Measurements from ENCODE around the gene THRAP3. TPM values are rescaled to one million over a fixed set of nuclear protein-coding genes. Genes with fewer than 3 reads are reported as not detected.

The THRAP3 gene
- polyA plus RNA-seq, 1 of the 3 experiments (the other 2 are of a cell fraction): 33.7 TPM

DNA sequence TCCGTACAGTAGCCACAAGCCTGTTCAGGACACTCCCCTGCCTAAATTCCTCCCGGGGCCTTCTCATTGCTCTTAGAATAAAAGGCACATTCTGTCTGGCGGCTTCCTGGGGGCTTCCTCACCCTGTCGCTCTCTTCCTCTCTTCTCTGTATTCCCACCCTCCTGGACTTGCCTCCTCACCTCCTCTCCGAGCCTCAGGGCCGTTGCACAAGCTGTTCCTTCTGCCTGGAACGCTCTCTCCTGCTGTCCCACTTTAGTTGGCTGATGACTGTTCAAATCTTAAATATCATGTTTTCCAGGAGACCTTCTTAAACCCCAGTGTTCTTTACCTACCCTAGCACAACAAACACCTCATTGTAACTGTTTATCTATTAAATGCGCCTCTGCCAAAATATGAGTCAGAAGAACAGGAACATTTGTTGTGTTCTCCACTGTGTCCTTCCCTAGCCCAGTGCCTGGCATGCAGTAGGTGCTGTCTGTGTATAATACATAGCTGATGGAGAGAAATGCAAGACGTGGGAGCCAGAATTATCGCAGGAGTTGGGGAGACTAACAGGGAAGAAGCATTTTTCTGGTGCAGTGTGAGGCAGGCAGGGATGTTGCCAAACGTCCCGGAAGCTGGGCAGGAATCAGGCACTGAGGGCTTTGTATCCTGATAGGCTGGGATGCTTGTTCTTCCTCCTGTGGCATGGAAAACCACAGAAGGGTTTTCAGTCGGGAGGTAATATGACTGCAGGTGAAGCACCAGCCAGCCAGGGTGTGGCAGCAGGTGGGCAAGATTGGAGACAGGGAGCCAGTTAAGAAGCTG, 24.1 kb upstream of the THRAP3 start:
- Histone ChIP-seq H3K4me2 (no peak overlapping the region), H3K9ac (no peak overlapping the region), H3K79me2 (ENCODE audit: insufficient read depth) (no peaks in the 10 kb centered on the region), H3F3A (replicated peaks; ENCODE audit: insufficient read depth) (no peaks in the 10 kb centered on the region), H4K20me1 (ENCODE audit: insufficient read depth) (no peaks in the 10 kb centered on the region), H3K4me3 (ENCODE audit: low read depth in 2 of 2, low read length in 1 of 2) (no peak overlapping the region), H3K9me2 (no peaks in the 10 kb centered on the region), H3K27ac (ENCODE audit: low read depth in 2 of 2, low read length in 1 of 2) (no peak overlapping the region), H3K27me3 (ENCODE audit: insufficient read depth) (no peaks in the 10 kb centered on the region), H3K36me3 (replicated peaks in 1 of 2; ENCODE audit: control insufficient read depth in 1 of 2, insufficient read depth in 2 of 2, low read length in 1 of 2) (no peaks in the 10 kb centered on the region), H3K9me3 (no peaks in the 10 kb centered on the region), H2AFZ (ENCODE audit: low read depth) (no peak overlapping the region), H3K4me1 (ENCODE audit: control insufficient read depth in 1 of 2, insufficient read depth in 2 of 2, low read depth in 1 of 2, low read length in 1 of 2) (peaks cover 7 to 14% of the 10 kb centered on the region in 2 experiments; a peak in 1 of 4 replicates)
- CTCF ChIA-PET: interaction anchor here (2.8 to 4.9 kb wide), 2 partner anchors 12 to 51 kb away, joined by 15 to 30 read pairs; partner anchors contain the start of gene TRAPPC3
- no peak for DNase-seq
- no peak for TF ChIP-seq MXI1 (IDR thresholded peaks at IDR 0.05; ENCODE audit: low read depth, low read length)
- no peak for TF ChIP-seq RCOR1 (IDR thresholded peaks at IDR 0.05; ENCODE audit: low read length)
- TF ChIP-seq, protein P1, sequence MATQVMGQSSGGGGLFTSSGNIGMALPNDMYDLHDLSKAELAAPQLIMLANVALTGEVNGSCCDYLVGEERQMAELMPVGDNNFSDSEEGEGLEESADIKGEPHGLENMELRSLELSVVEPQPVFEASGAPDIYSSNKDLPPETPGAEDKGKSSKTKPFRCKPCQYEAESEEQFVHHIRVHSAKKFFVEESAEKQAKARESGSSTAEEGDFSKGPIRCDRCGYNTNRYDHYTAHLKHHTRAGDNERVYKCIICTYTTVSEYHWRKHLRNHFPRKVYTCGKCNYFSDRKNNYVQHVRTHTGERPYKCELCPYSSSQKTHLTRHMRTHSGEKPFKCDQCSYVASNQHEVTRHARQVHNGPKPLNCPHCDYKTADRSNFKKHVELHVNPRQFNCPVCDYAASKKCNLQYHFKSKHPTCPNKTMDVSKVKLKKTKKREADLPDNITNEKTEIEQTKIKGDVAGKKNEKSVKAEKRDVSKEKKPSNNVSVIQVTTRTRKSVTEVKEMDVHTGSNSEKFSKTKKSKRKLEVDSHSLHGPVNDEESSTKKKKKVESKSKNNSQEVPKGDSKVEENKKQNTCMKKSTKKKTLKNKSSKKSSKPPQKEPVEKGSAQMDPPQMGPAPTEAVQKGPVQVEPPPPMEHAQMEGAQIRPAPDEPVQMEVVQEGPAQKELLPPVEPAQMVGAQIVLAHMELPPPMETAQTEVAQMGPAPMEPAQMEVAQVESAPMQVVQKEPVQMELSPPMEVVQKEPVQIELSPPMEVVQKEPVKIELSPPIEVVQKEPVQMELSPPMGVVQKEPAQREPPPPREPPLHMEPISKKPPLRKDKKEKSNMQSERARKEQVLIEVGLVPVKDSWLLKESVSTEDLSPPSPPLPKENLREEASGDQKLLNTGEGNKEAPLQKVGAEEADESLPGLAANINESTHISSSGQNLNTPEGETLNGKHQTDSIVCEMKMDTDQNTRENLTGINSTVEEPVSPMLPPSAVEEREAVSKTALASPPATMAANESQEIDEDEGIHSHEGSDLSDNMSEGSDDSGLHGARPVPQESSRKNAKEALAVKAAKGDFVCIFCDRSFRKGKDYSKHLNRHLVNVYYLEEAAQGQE (IDR thresholded peaks at IDR 0.05; ENCODE audit: low read depth, low read length): no peak
- no peak for TF ChIP-seq POLR2AphosphoS5 (IDR thresholded peaks at IDR 0.05; ENCODE audit: low read depth, low read length)
- TF ChIP-seq EZH2phosphoT487 (IDR thresholded peaks at IDR 0.05; ENCODE audit: borderline replicate concordance, low read depth): no peak
- TF ChIP-seq CHD2 (IDR thresholded peaks at IDR 0.05; ENCODE audit: low read length, partially characterized antibody): no peak
- no peak for TF ChIP-seq FOXM1 (IDR thresholded peaks at IDR 0.05; ENCODE audit: low read depth)
- no peak for TF ChIP-seq ELF1 (IDR thresholded peaks at IDR 0.05)
- TF ChIP-seq EP300 (IDR thresholded peaks at IDR 0.05; ENCODE audit: borderline replicate concordance in 1 of 2, low read depth in 1 of 2, low read length in 1 of 2): no peak
- TF ChIP-seq SMC3 (IDR thresholded peaks at IDR 0.05; ENCODE audit: low read depth, low read length): no peak
- no peak for TF ChIP-seq NRF1 (IDR thresholded peaks at IDR 0.05; ENCODE audit: low read depth, low read length)
- no peak for TF ChIP-seq SIN3A (IDR thresholded peaks at IDR 0.05; ENCODE audit: borderline replicate concordance, low read depth, low read length)
- TF ChIP-seq FOSL2 (IDR thresholded peaks at IDR 0.05; ENCODE audit: borderline replicate concordance, low read depth): no peak
- TF ChIP-seq RAD21 (IDR thresholded peaks at IDR 0.05; ENCODE audit: low read length): no peak
- no peak for TF ChIP-seq TEAD4 (IDR thresholded peaks at IDR 0.05; ENCODE audit: borderline replicate concordance, insufficient read depth)
- TF ChIP-seq NFIC (IDR thresholded peaks at IDR 0.05; ENCODE audit: borderline replicate concordance): no peak
- TF ChIP-seq YY1 (IDR thresholded peaks at IDR 0.05; ENCODE audit: low read depth): no peak
- POLR2A ChIA-PET: no interaction called here
- 58% methylated on average over 13 of the region's 13 CpGs for WGBS (ENCODE audit: low lambda C conversion rate)
